Measurements from ENCODE around the gene PACS2.
"Not testable (repeated sequence)": the region's sequence is repeated elsewhere in the genome, so short reads cannot be mapped to it uniquely, and the experiment has no call there.

The PACS2 gene

DNA sequence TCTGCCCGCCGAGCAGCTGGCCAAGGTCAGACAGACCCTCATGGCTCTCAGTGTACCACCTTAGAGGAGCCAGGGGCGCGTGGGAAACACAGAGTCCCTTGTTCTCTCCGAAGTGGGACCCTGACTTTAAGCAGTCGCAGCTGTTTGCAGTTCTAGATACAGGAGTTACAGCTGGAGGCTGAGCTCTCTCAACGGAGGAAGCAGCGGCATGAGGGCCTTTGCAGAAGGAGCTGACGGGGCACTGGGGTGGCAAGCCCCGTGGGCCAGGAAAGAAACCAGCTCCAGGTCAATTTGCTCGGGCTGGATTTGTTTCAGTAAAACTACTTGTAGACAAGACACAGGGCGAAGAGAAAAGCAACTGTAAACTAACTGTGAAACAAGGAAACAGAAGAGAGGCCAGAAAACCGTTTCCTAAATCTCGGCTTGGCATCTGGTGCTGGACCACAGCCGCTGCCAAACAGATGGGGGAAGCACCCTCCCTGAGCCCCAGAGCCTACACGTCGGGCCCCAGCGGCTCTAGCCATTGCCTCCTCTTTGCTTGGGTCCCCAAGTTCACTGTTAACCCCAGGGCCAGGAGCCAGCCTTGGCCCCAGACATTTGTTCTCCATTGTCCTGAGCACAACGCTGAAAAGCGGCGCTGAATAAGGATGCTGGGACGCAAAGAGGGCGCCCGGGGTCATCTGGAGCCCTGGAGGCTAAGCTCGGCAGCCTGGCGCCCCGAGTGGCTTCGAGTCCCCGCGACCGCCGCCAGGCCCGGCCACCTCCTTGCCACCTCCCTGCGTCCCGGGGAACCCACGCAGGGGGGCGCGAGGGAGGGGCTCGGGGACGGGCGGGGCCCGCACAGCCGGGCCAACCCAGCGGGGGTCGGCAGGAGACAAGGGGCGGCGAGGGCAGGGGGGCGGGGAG is 914 bp upstream of the PACS2 start:
- DNase-seq (ENCODE audit: low read depth, low spot score) = no peak

DNA sequence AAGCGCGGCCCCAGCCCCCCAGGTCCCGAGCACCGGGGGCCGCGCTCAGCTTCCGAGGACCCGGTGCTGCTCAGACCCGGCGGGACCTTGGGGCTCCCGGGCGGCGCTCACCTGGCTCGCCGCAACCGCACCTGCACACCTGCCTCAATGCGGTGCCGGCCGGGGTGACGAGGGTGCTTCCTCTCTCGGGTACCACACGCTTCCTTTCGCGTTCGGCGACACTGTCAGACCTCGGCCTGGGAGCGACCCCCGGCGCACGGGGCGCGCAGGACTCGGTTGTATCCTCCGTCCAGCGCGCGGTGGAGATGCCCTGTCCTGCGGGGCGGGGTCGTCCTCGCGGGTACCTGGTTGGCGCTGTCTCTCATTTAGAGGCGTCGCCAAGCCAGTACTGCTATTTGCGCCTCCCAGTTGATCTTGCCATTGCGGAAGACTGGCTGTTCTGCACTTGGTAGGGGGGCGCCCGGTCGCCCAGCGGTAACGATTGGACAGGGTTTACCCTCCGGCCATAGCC is 718 bp downstream of the PACS2 start:
- DNase-seq (ENCODE audit: low read depth, low spot score) = no peak

- DNase-seq (ENCODE audit: low read depth, low spot score) = no peak
Observed at GRCh38 chr14:105315941-105316576, 1.5 kb downstream of the PACS2 start.

- no peak for DNase-seq (ENCODE audit: low read depth, low spot score)
Observed at GRCh38 chr14:105316577-105316941, 2.0 kb downstream of the PACS2 start.

DNA sequence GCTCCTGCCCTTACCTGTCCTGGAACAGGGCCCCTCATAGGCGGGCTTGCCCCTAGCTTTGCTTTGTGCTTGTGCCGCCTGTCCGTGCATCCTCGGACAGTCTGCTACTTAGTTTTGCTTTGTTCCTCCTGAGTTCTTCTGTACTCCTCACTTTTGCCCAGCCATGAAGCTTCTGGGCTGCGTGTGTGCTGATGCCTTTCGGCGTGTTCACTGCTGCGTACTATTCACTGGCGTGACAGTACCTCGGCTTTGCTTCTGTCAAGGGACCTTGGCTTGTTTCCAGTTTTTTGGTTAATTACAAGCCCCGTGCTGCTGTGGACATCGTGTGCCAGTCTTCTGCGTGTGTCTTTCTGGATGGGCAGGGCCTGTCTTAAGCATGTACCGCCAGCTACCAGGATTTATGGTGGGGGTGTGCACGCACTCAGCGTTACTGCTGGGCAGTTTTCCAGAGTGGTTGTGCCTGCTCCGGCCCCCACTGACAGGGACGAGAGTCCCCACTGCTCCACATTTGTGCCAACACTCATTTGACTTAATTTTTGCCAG is 2.5 kb downstream of the PACS2 start:
- no peak for DNase-seq (ENCODE audit: low read depth, low spot score)

GRCh38 chr14:105317546-105317945 is 3.0 kb downstream of the PACS2 start:
- no peak for DNase-seq (ENCODE audit: low read depth, low spot score)

GRCh38 chr14:105322791-105323556 is 8.4 kb downstream of the PACS2 start:
- no peak for DNase-seq (ENCODE audit: low read depth, low spot score)

GRCh38 chr14:105323663-105324062 is 9.1 kb downstream of the PACS2 start:
- DNase-seq (ENCODE audit: low read depth, low spot score) = no peak

- DNase-seq (ENCODE audit: low read depth, low spot score) = no peak
Observed at GRCh38 chr14:105324080-105324778, 9.7 kb downstream of the PACS2 start.

- DNase-seq (ENCODE audit: low read depth, low spot score) = no peak
Observed at GRCh38 chr14:105324871-105325270, 10.3 kb downstream of the PACS2 start.

- no peak for DNase-seq (ENCODE audit: low read depth, low spot score)
Observed at GRCh38 chr14:105325303-105325702, 10.8 kb downstream of the PACS2 start.

DNA sequence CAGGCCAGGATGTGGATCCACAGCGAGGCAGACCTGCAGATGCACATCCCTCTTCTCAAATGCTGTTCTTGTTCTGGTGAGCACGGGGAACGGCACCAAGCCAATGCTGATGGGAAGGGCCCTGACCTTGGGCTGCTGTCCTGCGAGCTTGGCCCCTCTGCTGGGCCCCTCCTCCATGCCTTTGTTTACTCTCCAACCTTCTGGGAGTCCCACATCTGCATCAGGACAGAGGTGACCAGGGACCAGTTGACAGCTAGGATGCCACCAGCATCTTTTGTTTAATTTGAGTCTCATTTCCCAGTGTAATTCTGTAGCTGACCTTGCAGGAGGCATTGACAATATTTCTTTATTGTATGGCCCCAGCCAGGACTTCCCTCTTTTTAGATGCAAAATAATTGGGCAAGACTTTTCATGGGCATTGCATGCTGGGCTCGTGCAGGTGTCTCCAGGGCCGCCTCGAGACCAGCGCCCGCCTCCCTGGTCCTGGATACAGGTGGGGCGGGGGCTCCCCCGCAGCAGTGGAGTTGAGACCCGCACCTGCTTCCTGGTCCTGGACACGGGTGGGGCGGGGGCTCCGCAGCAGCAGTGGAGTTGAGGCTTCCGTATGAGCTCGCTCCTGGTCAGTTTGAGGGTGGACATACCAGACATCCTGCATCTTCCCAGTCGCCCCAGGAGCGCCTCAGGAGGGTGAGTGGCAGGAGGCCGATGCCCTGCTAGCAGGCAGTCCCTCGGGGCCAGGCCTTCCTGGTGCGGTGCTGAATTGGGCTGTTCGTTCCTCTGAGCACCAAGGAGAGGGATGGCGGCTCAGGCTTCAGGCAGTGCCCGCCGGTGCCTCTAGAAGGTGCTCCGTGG is 11.4 kb downstream of the PACS2 start:
- no peak for DNase-seq (ENCODE audit: low read depth, low spot score)

DNA sequence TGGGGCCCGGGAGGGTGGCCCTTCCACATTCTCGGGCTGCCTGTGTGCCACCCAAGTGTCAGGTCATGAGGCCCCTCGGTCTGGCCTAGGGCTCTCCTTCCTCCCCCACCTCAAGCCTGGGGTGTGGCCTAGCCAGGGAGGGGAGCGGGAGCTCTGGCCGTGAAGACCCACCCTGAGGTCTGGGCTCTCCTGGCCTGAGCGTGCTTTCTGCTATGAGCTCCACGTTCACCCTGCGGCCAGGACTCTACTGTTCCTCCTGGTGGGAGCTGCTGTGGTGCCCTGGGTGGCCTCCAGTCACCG is 12.0 kb downstream of the PACS2 start:
- DNase-seq (ENCODE audit: low read depth, low spot score) = no peak

GRCh38 chr14:105326891-105327694 is 12.5 kb downstream of the PACS2 start:
- DNase-seq (ENCODE audit: low read depth, low spot score) = no peak

DNA sequence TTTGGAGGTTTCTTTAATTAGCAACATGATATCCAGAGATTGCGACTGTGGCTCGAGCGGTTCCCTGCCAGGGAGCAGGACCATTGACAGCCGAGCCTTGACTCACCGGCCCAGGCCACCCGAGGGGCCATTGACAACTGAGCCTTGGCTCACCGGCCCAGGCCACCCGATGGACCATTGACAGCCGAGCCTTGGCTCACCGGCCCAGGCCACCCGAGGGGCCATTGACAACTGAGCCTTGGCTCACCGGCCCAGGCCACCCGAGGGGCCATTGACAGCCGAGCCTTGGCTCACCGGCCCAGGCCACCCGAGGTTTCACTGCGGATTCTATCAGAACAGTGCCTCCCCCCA is 13.1 kb downstream of the PACS2 start:
- not testable (repeated sequence) for DNase-seq (ENCODE audit: low read depth, low spot score)

DNA sequence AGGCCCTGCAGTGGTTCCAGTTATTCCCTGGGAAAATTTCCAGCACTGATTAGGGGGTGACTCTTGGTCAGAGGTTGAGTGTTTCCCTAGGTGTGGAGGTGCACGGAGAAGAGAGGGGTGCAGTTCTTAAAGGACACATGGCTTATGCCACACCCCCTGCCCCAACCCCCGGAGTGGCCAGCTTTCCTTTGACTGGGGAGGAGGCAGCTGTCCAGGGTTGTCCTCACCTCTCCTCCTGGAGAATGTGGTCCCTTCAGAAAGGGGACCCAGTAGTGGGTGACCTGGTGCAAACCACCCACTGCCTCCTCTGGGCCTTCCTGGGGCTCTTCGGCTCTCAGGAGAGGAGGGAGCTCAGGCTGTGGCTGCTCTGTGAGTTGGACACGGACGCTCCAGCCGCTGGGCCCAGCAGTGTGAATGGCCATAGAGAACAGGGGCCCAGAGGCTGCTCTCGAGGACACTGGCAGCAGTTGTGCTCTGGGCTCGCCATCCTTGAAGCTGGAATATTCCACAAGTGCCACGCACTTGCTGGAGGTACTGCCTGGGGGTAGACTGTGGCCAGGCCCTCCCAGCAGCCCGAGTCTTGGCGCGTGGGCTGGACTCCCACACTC is 13.6 kb downstream of the PACS2 start:
- DNase-seq (ENCODE audit: low read depth, low spot score) = no peak

GRCh38 chr14:105328678-105329390 is 14.3 kb downstream of the PACS2 start:
- no peak for DNase-seq (ENCODE audit: low read depth, low spot score)

DNA sequence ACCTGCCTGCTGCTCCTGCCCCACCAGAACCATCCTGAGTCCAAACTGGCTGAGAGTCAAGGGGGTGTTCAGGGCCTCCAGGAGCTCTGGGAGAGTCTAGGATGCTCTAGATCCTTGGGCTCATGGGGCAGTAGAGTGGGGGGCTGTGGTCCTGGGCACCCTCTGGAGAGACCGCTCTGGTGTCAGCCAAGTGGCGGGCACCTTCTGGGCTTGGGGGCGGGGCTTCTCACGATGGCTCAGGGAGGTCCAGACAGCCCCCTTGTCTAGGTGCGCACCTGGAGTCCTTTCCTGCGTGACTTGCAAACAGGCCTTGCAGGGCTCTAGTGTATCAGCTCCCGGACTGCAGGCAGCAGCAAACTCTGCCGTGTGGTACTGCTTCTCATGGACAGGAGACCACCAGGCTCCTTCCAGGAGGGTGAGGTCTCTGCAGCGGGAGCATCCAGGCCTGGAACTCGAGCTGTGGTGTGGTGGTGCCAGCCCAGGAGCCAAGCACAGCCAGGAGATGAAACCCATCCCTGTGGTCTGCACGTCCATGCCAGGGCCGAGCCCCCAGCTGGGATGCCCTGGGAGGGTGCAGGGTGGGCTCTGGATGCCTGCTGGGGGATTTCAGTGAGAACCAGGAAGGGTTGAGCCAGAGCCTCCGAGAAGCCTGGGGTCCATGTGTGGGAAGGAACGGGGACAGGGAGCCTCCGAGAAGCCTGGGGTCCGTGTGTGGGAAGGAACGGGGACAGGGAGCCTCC is 15.0 kb downstream of the PACS2 start:
- no peak for DNase-seq (ENCODE audit: low read depth, low spot score)
